T-helper 1 cell treated with Interleukin-12 subunit alpha and Interleukin-12 subunit beta and Interleukin-4 antibody, amounts not matched to agents 30 ng/mL and 1 ng/mL, for 36 hours (primary cell): ENCODE results near the gene KARS1. TPM values are rescaled to one million over a fixed set of nuclear protein-coding genes. Genes with fewer than 3 reads are reported as not detected.
"Not testable (repeated sequence)": the region's sequence is repeated elsewhere in the genome, so short reads cannot be mapped to it uniquely, and the experiment has no call there.

Experiments used
- intact Hi-C: fragments of 100-400 bp; cut with micrococcal nuclease; formaldehyde crosslinking; loops from one replicate; pipeline ENCODE4 v1.15.1; 2024
- total RNA-seq: library from RNA; stranded (reverse); gene quantifications from 2 replicates; pipeline ENCODE4 v1.2.3, GENCODE V29; 2022

Gene KARS1
- total RNA-seq, 1 donor from 2014 or later = 212 TPM

- intact Hi-C loops = loop anchor here (1.0 kb wide), 1 partner anchor 19 kb away; the partner anchor contains the start of genes KARS1 and TERF2IP
Measured at GRCh38 chr16:75627851-75628250, 19.6 kb downstream of the KARS1 start.

GRCh38 chr16:75626806-75627205 lies 20.7 kb downstream of the KARS1 start:
- intact Hi-C loops = no loop called here

- intact Hi-C loops = no loop called here
Measured at GRCh38 chr16:75624921-75625334, 22.5 kb downstream of the KARS1 start.

GRCh38 chr16:75622761-75623605 lies 24.5 kb downstream of the KARS1 start, which contains the start of gene ADAT1:
Gene ADAT1, minus strand, starts transcription at chr16:75623281. Its CDS starts 2,482 bp downstream, at chr16:75620799.
- intact Hi-C loops = loop anchor here (1.0 to 2.0 kb wide), 13 partner anchors 24 to 1567 kb away; partner anchors contain the start of genes CFDP1, GABARAPL2, GLG1 and KARS1

- intact Hi-C loops = loop anchor here (1.0 kb wide), 1 partner anchor 100 kb away; no protein-coding TSS in a partner anchor
Measured at GRCh38 chr16:75621170-75621477, 26.3 kb downstream of the KARS1 start.

- intact Hi-C loops = loop anchor here (1.0 kb wide), 1 partner anchor 99 kb away; no protein-coding TSS in a partner anchor
Measured at GRCh38 chr16:75620326-75621169, 26.9 kb downstream of the KARS1 start.

- intact Hi-C loops = no loop called here
Measured at GRCh38 chr16:75618780-75619179, 28.7 kb downstream of the KARS1 start.

GRCh38 chr16:75617121-75617520 lies 30.3 kb downstream of the KARS1 start:
- intact Hi-C loops = no loop called here

GRCh38 chr16:75616521-75617010 lies 30.9 kb downstream of the KARS1 start:
- intact Hi-C loops = no loop called here

- intact Hi-C loops = no loop called here
Measured at GRCh38 chr16:75615619-75616018, 31.8 kb downstream of the KARS1 start.

- intact Hi-C loops = no loop called here
Measured at GRCh38 chr16:75614066-75614897, 33.2 kb downstream of the KARS1 start.

- intact Hi-C loops = no loop called here
Measured at GRCh38 chr16:75606507-75606906, 41.0 kb downstream of the KARS1 start.

GRCh38 chr16:75603241-75603640 lies 44.2 kb downstream of the KARS1 start:
- intact Hi-C loops = no loop called here

GRCh38 chr16:75599452-75600277 lies 47.8 kb downstream of the KARS1 start:
- intact Hi-C loops = no loop called here

- intact Hi-C loops = loop anchor here (1.0 kb wide), 1 partner anchor 28 kb away; no protein-coding TSS in a partner anchor
Measured at GRCh38 chr16:75593825-75594820, 53.3 kb downstream of the KARS1 start.

GRCh38 chr16:75593308-75593707 lies 54.2 kb downstream of the KARS1 start:
- intact Hi-C loops = no loop called here

- intact Hi-C loops = not testable (repeated sequence)
Measured at GRCh38 chr16:75591927-75592326, 55.5 kb downstream of the KARS1 start.
